ENCODE measurements around the gene GALNT17. TPM values are rescaled to one million over a fixed set of nuclear protein-coding genes. Genes with fewer than 3 reads are reported as not detected.

GALNT17 gene
- polyA plus RNA-seq, 2 of the 4 experiments (the other 2 are of a cell fraction), result not detected

- no peak for TF ChIP-seq REST (IDR thresholded peaks at IDR 0.05)
- TF ChIP-seq CBX2 (IDR thresholded peaks at IDR 0.05; ENCODE audit: borderline replicate concordance, low read depth), result no peak
- no peak for TF ChIP-seq ATOH8 (CRISPR knock-in tag; IDR thresholded peaks at IDR 0.05; ENCODE audit: low read depth)
- TF ChIP-seq MAFK (IDR thresholded peaks at IDR 0.05; ENCODE audit: partially characterized antibody), result no peak
Measured at GRCh38 chr7:71457846-71458590, 326.1 kb downstream of the GALNT17 start (continued).

GRCh38 chr7:71459132-71459531 lies 327.2 kb downstream of the GALNT17 start:
- H3K27ac ChIP-seq, result no peak overlapping the region
- TF ChIP-seq JUNB (IDR thresholded peaks at IDR 0.05) (no peak), EHMT2 (IDR thresholded peaks at IDR 0.05; ENCODE audit: low read depth) (no peak), HDAC2 (IDR thresholded peaks at IDR 0.05) (no peak), ZNF302 (CRISPR knock-in tag; IDR thresholded peaks at IDR 0.05) (no peak), FOXS1 (CRISPR knock-in tag; IDR thresholded peaks at IDR 0.05) (no peak), HOXB13 (CRISPR knock-in tag; IDR thresholded peaks at IDR 0.05; ENCODE audit: low read depth) (no peak), CBX2 (IDR thresholded peaks at IDR 0.05; ENCODE audit: borderline replicate concordance, low read depth) (no peak)
- TF ChIP-seq, protein P1, sequence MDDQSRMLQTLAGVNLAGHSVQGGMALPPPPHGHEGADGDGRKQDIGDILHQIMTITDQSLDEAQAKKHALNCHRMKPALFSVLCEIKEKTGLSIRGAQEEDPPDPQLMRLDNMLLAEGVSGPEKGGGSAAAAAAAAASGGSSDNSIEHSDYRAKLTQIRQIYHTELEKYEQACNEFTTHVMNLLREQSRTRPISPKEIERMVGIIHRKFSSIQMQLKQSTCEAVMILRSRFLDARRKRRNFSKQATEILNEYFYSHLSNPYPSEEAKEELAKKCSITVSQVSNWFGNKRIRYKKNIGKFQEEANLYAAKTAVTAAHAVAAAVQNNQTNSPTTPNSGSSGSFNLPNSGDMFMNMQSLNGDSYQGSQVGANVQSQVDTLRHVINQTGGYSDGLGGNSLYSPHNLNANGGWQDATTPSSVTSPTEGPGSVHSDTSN (IDR thresholded peaks at IDR 0.05), result no peak
- no peak for FAIRE-seq

GRCh38 chr7:71461572-71461971 lies 329.6 kb downstream of the GALNT17 start:
- under 1% methylated on average over 9 of the region's 9 CpGs for WGBS (ENCODE audit: missing lambda C conversion rate)
- CTCF ChIA-PET, result no interaction called here
- Histone ChIP-seq H3K4me2 (no peak overlapping the region), H3K4me3 (no peak overlapping the region), H3K9me3 (no peaks in the 10 kb centered on the region), H3K27ac (no peak overlapping the region), H3K4me1 (no peaks in the 10 kb centered on the region)
- no peak for DNase-seq (ENCODE audit: low read depth in 1 of 2, low spot score in 1 of 2)
- TF ChIP-seq HOXB13 (CRISPR knock-in tag; IDR thresholded peaks at IDR 0.05; ENCODE audit: low read depth), result no peak
- TF ChIP-seq BHLHE40 (IDR thresholded peaks at IDR 0.05; ENCODE audit: low read depth, low read length), result no peak
- no peak for TF ChIP-seq ZFP36 (IDR thresholded peaks at IDR 0.05; ENCODE audit: borderline replicate concordance, partially characterized antibody)
- no peak for TF ChIP-seq SREBF2 (IDR thresholded peaks at IDR 0.05)
- TF ChIP-seq HMGXB4 (CRISPR knock-in tag; IDR thresholded peaks at IDR 0.05; ENCODE audit: borderline replicate concordance), result no peak
- no peak for TF ChIP-seq POLR2AphosphoS2 (conservative IDR thresholded peaks at IDR 0.05; ENCODE audit: low read length)
- POLR2A ChIA-PET, result no interaction called here
- FAIRE-seq, result no peak
- ATAC-seq, result no peak

More at GRCh38 chr7:71459132-71459531, 327.2 kb downstream of the GALNT17 start:
- ChIA-PET CTCF (no interaction called here), POLR2A (no interaction called here)
- ATAC-seq (no peak), DNase-seq (ENCODE audit: low read depth in 1 of 2, low spot score in 1 of 2) (no peak)
- H3K9me3 ChIP-seq, result no peaks in the 10 kb centered on the region
- H3K4me2 ChIP-seq, result no peak overlapping the region
- H3K4me3 ChIP-seq, result no peak overlapping the region
- H3K4me1 ChIP-seq, result no peaks in the 10 kb centered on the region
